ENCODE results near the gene SNAI1. TPM values are rescaled to one million over a fixed set of nuclear protein-coding genes. Genes with fewer than 3 reads are reported as not detected.

Gene SNAI1
- total and polyA plus RNA-seq, 2 donors from 2014 or later: 3.7 to 4.5 TPM

DNA sequence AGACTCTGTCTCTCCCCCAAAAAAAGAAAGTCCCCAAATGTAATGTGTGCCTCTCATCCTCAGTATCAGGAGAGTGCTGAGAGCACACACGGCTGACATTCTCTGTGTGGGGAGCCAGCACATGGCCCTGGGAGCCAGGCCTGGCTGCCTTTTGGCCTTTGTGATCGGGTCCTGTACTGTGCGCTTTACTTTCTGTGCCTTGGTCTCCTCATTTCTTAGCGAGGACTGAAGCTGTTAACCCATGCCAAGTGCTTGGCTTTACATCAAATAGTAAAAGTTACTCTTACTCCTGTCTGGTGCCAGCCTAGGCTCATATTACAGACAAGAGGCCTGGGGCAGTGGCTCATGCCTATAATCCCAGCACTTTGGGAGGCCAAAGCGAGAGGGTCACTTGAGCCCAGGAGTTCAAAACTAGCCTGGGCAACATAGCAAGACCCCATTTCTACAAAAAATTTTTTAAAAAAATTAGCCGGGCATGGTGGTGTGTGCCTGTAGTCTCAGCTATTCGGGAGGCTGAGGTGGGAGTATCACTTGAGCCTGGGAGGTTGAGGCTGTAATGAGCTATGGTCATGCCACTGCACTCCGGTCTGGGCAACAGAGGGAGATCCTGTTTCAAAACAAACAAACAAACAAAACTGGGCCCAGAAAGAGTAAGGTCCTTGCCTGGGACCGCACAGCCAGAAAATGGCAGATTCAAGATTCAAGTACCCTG lies 50.3 kb downstream of the SNAI1 start:
- H3K27me3 ChIP-seq (ENCODE audit: control insufficient read depth, insufficient read depth, low read length): no peaks in the 10 kb centered on the region
- H3K4me3 ChIP-seq (ENCODE audit: low read length in 3 of 3): no peak overlapping the region
- H3K4me1 ChIP-seq (ENCODE audit: control insufficient read depth in 2 of 3, insufficient read depth in 2 of 3, low read depth in 1 of 3, low read length in 3 of 3): peaks cover 0 to 6% (median 0%) of the 10 kb centered on the region in 3 donors
- DNase-seq (no peak), FAIRE-seq (no peak)
- TF ChIP-seq, protein P1, sequence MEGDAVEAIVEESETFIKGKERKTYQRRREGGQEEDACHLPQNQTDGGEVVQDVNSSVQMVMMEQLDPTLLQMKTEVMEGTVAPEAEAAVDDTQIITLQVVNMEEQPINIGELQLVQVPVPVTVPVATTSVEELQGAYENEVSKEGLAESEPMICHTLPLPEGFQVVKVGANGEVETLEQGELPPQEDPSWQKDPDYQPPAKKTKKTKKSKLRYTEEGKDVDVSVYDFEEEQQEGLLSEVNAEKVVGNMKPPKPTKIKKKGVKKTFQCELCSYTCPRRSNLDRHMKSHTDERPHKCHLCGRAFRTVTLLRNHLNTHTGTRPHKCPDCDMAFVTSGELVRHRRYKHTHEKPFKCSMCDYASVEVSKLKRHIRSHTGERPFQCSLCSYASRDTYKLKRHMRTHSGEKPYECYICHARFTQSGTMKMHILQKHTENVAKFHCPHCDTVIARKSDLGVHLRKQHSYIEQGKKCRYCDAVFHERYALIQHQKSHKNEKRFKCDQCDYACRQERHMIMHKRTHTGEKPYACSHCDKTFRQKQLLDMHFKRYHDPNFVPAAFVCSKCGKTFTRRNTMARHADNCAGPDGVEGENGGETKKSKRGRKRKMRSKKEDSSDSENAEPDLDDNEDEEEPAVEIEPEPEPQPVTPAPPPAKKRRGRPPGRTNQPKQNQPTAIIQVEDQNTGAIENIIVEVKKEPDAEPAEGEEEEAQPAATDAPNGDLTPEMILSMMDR (IDR thresholded peaks at IDR 0.05; ENCODE audit: borderline replicate concordance, extremely low read depth, insufficient read depth): no peak
- H3K27ac ChIP-seq (ENCODE audit: low read depth in 2 of 2, low read length in 2 of 2): peak overlapping the region in 1 of 2 donors; percentile 23
- H3K9me3 ChIP-seq (ENCODE audit: control insufficient read depth in 2 of 3, insufficient read depth in 1 of 3, low read length in 3 of 3): no peaks in the 10 kb centered on the region
- intact Hi-C loops (cut with DNase I): no loop called here
- no peak overlapping the region for H3K9ac ChIP-seq (ENCODE audit: low read length in 3 of 3)
- H3K36me3 ChIP-seq (ENCODE audit: control insufficient read depth in 2 of 3, insufficient read depth in 3 of 3, low read length in 3 of 3): no peaks in the 10 kb centered on the region

DNA sequence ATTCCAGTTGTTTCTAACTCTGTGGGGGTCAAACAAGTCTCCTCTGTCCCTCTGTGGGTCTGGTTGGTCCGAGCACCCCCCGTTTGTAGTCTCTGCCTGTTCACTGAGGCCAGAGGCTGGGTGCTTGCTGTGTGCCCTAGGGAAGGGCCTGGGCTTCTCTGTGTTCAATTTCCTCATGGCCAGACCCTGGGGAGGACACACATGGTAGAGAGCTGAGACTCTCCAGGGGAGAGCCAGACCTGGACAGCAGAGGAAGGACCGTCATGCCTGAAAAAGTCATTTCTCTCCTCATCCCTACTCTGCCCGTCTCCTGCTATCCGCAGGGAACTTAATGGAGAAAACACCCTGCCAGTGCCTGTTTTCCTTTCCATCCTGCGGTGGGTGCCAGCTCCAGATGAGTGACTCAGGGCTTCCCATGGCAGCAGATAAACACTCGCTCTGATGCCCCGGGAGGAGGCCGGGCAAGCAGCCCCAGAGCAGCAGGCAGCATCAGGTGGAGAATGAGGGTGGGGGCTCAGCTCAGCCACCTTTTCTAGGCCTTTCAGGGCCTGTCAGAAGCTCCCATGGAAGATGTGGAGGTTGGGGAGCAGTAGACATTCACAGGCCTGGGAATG lies 51.9 kb downstream of the SNAI1 start:
- no peak overlapping the region for H3K27ac ChIP-seq (ENCODE audit: low read depth in 2 of 2, low read length in 2 of 2)
- no peaks in the 10 kb centered on the region for H3K9me3 ChIP-seq (ENCODE audit: control insufficient read depth in 2 of 3, insufficient read depth in 1 of 3, low read length in 3 of 3)
- H3K4me1 ChIP-seq (ENCODE audit: control insufficient read depth in 2 of 3, insufficient read depth in 2 of 3, low read depth in 1 of 3, low read length in 3 of 3): peaks cover 0 to 6% (median 0%) of the 10 kb centered on the region in 3 donors
- DNase-seq (no peak), FAIRE-seq (no peak)
- no peaks in the 10 kb centered on the region for H3K27me3 ChIP-seq (ENCODE audit: control insufficient read depth, insufficient read depth, low read length)
- H3K4me3 ChIP-seq (ENCODE audit: low read length in 3 of 3): no peak overlapping the region
- intact Hi-C loops (cut with DNase I): no loop called here
- H3K9ac ChIP-seq (ENCODE audit: low read length in 3 of 3): no peak overlapping the region
- H3K36me3 ChIP-seq (ENCODE audit: control insufficient read depth in 2 of 3, insufficient read depth in 3 of 3, low read length in 3 of 3): no peaks in the 10 kb centered on the region
- TF ChIP-seq, protein P1 (IDR thresholded peaks at IDR 0.05; ENCODE audit: borderline replicate concordance, extremely low read depth, insufficient read depth): no peak

- intact Hi-C loops (cut with DNase I): no loop called here
- no peaks in the 10 kb centered on the region for H3K36me3 ChIP-seq (ENCODE audit: control insufficient read depth in 2 of 3, insufficient read depth in 3 of 3, low read length in 3 of 3)
- peaks cover 0 to 3% (median 0%) of the 10 kb centered on the region in 3 donors for H3K4me1 ChIP-seq (ENCODE audit: control insufficient read depth in 2 of 3, insufficient read depth in 2 of 3, low read depth in 1 of 3, low read length in 3 of 3)
- H3K9ac ChIP-seq (ENCODE audit: low read length in 3 of 3): no peak overlapping the region
- H3K27me3 ChIP-seq (ENCODE audit: control insufficient read depth, insufficient read depth, low read length): no peaks in the 10 kb centered on the region
- H3K4me3 ChIP-seq (ENCODE audit: low read length in 3 of 3): no peak overlapping the region
- FAIRE-seq: no peak
- TF ChIP-seq, protein P1 (IDR thresholded peaks at IDR 0.05; ENCODE audit: borderline replicate concordance, extremely low read depth, insufficient read depth): no peak
- DNase-seq: no peak
- H3K27ac ChIP-seq (ENCODE audit: low read depth in 2 of 2, low read length in 2 of 2): no peak overlapping the region
- H3K9me3 ChIP-seq (ENCODE audit: control insufficient read depth in 2 of 3, insufficient read depth in 1 of 3, low read length in 3 of 3): no peaks in the 10 kb centered on the region
These were observed 53.9 kb downstream of the SNAI1 start for GRCh38 chr20:50036703-50037102.
